ENCODE data around the gene NR2F1-AS1.
"Not testable (repeated sequence)": the region's sequence is repeated elsewhere in the genome, so short reads cannot be mapped to it uniquely, and the experiment has no call there.

NR2F1-AS1 gene

GRCh38 chr5:93576994-93577853 is 3.8 kb downstream of the NR2F1-AS1 start:
- no peak for DNase-seq (ENCODE audit: low read depth in 2 of 2)

- DNase-seq (ENCODE audit: low read depth in 2 of 2), result no peak
These were observed 5.3 kb downstream of the NR2F1-AS1 start for GRCh38 chr5:93575461-93576414.

- no peak for DNase-seq (ENCODE audit: low read depth in 2 of 2)
These were observed 6.3 kb downstream of the NR2F1-AS1 start for GRCh38 chr5:93574491-93575305.

- no peak for DNase-seq (ENCODE audit: low read depth in 2 of 2)
These were observed 7.4 kb downstream of the NR2F1-AS1 start for GRCh38 chr5:93573354-93574351.

GRCh38 chr5:93572608-93573353 is 8.2 kb downstream of the NR2F1-AS1 start:
- DNase-seq (ENCODE audit: low read depth in 2 of 2), result no peak

- DNase-seq (ENCODE audit: low read depth in 2 of 2), result no peak
These were observed 8.9 kb downstream of the NR2F1-AS1 start for GRCh38 chr5:93572101-93572607.

- DNase-seq (ENCODE audit: low read depth in 2 of 2), result no peak
These were observed 9.7 kb downstream of the NR2F1-AS1 start for GRCh38 chr5:93571114-93571949.

- DNase-seq (ENCODE audit: low read depth in 2 of 2), result no peak
These were observed 10.5 kb downstream of the NR2F1-AS1 start for GRCh38 chr5:93570294-93571113.

- DNase-seq (ENCODE audit: low read depth in 2 of 2), result no peak
These were observed 11.5 kb downstream of the NR2F1-AS1 start for GRCh38 chr5:93569300-93570160.

- DNase-seq (ENCODE audit: low read depth in 2 of 2), result no peak
These were observed 13.6 kb downstream of the NR2F1-AS1 start for GRCh38 chr5:93567424-93567823.

GRCh38 chr5:93566091-93566490 is 14.9 kb downstream of the NR2F1-AS1 start:
- no peak for DNase-seq (ENCODE audit: low read depth in 2 of 2)

GRCh38 chr5:93557021-93557604 is 23.9 kb downstream of the NR2F1-AS1 start:
- DNase-seq (ENCODE audit: low read depth in 2 of 2), result no peak

- not testable (repeated sequence) for DNase-seq (ENCODE audit: low read depth in 2 of 2)
These were observed 31.4 kb downstream of the NR2F1-AS1 start for GRCh38 chr5:93549594-93549993.

- no peak for DNase-seq (ENCODE audit: low read depth in 2 of 2)
These were observed 35.1 kb downstream of the NR2F1-AS1 start for GRCh38 chr5:93545872-93546271.

GRCh38 chr5:93532370-93532769 is 48.6 kb downstream of the NR2F1-AS1 start:
- no peak for DNase-seq (ENCODE audit: low read depth in 2 of 2)

- not testable (repeated sequence) for DNase-seq (ENCODE audit: low read depth in 2 of 2)
These were observed 59.2 kb downstream of the NR2F1-AS1 start for GRCh38 chr5:93521815-93522214.
